ENCODE measurements around the gene SMAD6.

DNA sequence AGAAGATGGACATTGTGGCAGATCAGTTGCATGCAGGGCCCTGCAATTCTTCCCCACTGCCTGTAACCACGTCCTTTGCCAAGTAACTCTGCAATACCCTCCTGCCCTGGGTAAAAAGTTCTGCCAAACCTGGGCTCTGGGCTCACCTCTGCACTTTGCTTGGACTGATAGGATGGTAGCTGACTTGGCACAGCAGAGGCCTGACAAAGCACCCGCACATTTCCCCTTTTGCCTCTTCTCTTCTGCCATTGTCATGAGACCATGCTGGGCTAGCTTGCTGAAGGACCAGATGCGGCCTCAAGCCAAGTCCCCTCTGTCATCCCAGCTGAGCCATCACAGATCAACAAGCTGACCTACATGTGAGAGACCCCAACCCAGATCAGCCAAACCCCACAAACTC lies 122.4 kb downstream of the SMAD6 start:
- TF ChIP-seq, protein P1, sequence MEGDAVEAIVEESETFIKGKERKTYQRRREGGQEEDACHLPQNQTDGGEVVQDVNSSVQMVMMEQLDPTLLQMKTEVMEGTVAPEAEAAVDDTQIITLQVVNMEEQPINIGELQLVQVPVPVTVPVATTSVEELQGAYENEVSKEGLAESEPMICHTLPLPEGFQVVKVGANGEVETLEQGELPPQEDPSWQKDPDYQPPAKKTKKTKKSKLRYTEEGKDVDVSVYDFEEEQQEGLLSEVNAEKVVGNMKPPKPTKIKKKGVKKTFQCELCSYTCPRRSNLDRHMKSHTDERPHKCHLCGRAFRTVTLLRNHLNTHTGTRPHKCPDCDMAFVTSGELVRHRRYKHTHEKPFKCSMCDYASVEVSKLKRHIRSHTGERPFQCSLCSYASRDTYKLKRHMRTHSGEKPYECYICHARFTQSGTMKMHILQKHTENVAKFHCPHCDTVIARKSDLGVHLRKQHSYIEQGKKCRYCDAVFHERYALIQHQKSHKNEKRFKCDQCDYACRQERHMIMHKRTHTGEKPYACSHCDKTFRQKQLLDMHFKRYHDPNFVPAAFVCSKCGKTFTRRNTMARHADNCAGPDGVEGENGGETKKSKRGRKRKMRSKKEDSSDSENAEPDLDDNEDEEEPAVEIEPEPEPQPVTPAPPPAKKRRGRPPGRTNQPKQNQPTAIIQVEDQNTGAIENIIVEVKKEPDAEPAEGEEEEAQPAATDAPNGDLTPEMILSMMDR (IDR thresholded peaks at IDR 0.05 in 2 of 3, conservative IDR thresholded peaks at IDR 0.05 in 1 of 3; ENCODE audit: insufficient read depth in 2 of 3, low read depth in 1 of 3, low read length in 3 of 3), result no peak
- TF ChIP-seq, protein P2, sequence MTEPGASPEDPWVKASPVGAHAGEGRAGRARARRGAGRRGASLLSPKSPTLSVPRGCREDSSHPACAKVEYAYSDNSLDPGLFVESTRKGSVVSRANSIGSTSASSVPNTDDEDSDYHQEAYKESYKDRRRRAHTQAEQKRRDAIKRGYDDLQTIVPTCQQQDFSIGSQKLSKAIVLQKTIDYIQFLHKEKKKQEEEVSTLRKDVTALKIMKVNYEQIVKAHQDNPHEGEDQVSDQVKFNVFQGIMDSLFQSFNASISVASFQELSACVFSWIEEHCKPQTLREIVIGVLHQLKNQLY (CRISPR knock-in tag; conservative IDR thresholded peaks at IDR 0.05), result no peak
- TF ChIP-seq ZFP1 (CRISPR knock-in tag; IDR thresholded peaks at IDR 0.05), result no peak
- TF ChIP-seq, protein P3, sequence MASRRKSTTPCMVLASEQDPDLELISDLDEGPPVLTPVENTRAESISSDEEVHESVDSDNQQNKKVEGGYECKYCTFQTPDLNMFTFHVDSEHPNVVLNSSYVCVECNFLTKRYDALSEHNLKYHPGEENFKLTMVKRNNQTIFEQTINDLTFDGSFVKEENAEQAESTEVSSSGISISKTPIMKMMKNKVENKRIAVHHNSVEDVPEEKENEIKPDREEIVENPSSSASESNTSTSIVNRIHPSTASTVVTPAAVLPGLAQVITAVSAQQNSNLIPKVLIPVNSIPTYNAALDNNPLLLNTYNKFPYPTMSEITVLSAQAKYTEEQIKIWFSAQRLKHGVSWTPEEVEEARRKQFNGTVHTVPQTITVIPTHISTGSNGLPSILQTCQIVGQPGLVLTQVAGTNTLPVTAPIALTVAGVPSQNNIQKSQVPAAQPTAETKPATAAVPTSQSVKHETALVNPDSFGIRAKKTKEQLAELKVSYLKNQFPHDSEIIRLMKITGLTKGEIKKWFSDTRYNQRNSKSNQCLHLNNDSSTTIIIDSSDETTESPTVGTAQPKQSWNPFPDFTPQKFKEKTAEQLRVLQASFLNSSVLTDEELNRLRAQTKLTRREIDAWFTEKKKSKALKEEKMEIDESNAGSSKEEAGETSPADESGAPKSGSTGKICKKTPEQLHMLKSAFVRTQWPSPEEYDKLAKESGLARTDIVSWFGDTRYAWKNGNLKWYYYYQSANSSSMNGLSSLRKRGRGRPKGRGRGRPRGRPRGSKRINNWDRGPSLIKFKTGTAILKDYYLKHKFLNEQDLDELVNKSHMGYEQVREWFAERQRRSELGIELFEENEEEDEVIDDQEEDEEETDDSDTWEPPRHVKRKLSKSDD (conservative IDR thresholded peaks at IDR 0.05; ENCODE audit: low read length), result no peak
- TF ChIP-seq SNIP1 (IDR thresholded peaks at IDR 0.05; ENCODE audit: low read depth), result no peak
- TF ChIP-seq, protein P4, sequence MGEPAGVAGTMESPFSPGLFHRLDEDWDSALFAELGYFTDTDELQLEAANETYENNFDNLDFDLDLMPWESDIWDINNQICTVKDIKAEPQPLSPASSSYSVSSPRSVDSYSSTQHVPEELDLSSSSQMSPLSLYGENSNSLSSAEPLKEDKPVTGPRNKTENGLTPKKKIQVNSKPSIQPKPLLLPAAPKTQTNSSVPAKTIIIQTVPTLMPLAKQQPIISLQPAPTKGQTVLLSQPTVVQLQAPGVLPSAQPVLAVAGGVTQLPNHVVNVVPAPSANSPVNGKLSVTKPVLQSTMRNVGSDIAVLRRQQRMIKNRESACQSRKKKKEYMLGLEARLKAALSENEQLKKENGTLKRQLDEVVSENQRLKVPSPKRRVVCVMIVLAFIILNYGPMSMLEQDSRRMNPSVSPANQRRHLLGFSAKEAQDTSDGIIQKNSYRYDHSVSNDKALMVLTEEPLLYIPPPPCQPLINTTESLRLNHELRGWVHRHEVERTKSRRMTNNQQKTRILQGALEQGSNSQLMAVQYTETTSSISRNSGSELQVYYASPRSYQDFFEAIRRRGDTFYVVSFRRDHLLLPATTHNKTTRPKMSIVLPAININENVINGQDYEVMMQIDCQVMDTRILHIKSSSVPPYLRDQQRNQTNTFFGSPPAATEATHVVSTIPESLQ (CRISPR knock-in tag; IDR thresholded peaks at IDR 0.05), result no peak
- TF ChIP-seq EZH2 (IDR thresholded peaks at IDR 0.05; ENCODE audit: borderline replicate concordance, low read depth, low read length), result no peak
- TF ChIP-seq ARNT (IDR thresholded peaks at IDR 0.05), result no peak
- TF ChIP-seq ZEB2 (IDR thresholded peaks at IDR 0.05), result no peak
- no peak for TF ChIP-seq MAFK (IDR thresholded peaks at IDR 0.05; ENCODE audit: low read length)

Measured in K562 (cell line).